Measurements from ENCODE around the gene BRD3OS. TPM values are rescaled to one million over a fixed set of nuclear protein-coding genes. Genes with fewer than 3 reads are reported as not detected.

The BRD3OS gene
- total and polyA plus RNA-seq, 9 donors, result 14.5 to 28.1 (median 21.1) TPM

GRCh38 chr9:134033516-134034214 is 8.4 kb downstream of the BRD3OS start:
- Histone ChIP-seq H3K36me3 (no peaks in the 10 kb centered on the region), H3K27ac (no peak overlapping the region), H3K4me3 (no peak overlapping the region), H3K4me1 (ENCODE audit: insufficient read depth) (no peaks in the 10 kb centered on the region), H3K9me3 (no peaks in the 10 kb centered on the region), H3K27me3 (no peaks in the 10 kb centered on the region)
- intact Hi-C loops (cut with DNase I), result no loop called here
- DNase-seq, result no peak
- 93 to 96% (median 94%) methylated on average over 26 of the region's 26 CpGs for WGBS, 3 donors
- no peak for TF ChIP-seq POLR2A (IDR thresholded peaks at IDR 0.05)
- TF ChIP-seq EP300 (IDR thresholded peaks at IDR 0.05), result no peak
- TF ChIP-seq CTCF (IDR thresholded peaks at IDR 0.05), result no peak

- WGBS, 3 donors, result 91 to 93% (median 92%) methylated on average over 19 of the region's 19 CpGs
- Histone ChIP-seq H3K27ac (no peak overlapping the region), H3K4me3 (no peak overlapping the region), H3K27me3 (no peaks in the 10 kb centered on the region), H3K9me3 (no peaks in the 10 kb centered on the region), H3K36me3 (no peaks in the 10 kb centered on the region), H3K4me1 (ENCODE audit: insufficient read depth) (no peaks in the 10 kb centered on the region)
- DNase-seq, result no peak
- TF ChIP-seq CTCF (IDR thresholded peaks at IDR 0.05) (no peak), EP300 (IDR thresholded peaks at IDR 0.05) (no peak), POLR2A (IDR thresholded peaks at IDR 0.05) (no peak)
- intact Hi-C loops (cut with DNase I), result no loop called here
These were observed 9.1 kb downstream of the BRD3OS start for GRCh38 chr9:134034215-134035040.

- Histone ChIP-seq H3K9me3 (no peaks in the 10 kb centered on the region), H3K36me3 (no peaks in the 10 kb centered on the region), H3K27ac (no peak overlapping the region), H3K4me3 (no peak overlapping the region), H3K27me3 (no peaks in the 10 kb centered on the region), H3K4me1 (ENCODE audit: insufficient read depth) (no peaks in the 10 kb centered on the region)
- DNase-seq, result peak in 1 of 5 donors; percentile 19
- TF ChIP-seq POLR2A (IDR thresholded peaks at IDR 0.05) (no peak), EP300 (IDR thresholded peaks at IDR 0.05) (no peak), CTCF (IDR thresholded peaks at IDR 0.05) (no peak)
- 93 to 95% (median 94%) methylated on average over 28 of the region's 28 CpGs for WGBS, 3 donors
- intact Hi-C loops (cut with DNase I), result no loop called here
These were observed 10.1 kb downstream of the BRD3OS start for GRCh38 chr9:134035041-134036039.

GRCh38 chr9:134036130-134036529 is 10.8 kb downstream of the BRD3OS start:
- DNase-seq, result peak in 1 of 5 donors; percentile 20
- TF ChIP-seq EP300 (IDR thresholded peaks at IDR 0.05), result no peak
- no peak for TF ChIP-seq POLR2A (IDR thresholded peaks at IDR 0.05)
- TF ChIP-seq CTCF (IDR thresholded peaks at IDR 0.05), result no peak
- Histone ChIP-seq H3K9me3 (no peaks in the 10 kb centered on the region), H3K4me1 (ENCODE audit: insufficient read depth) (no peaks in the 10 kb centered on the region), H3K27me3 (no peaks in the 10 kb centered on the region), H3K27ac (no peak overlapping the region), H3K4me3 (no peak overlapping the region), H3K36me3 (no peaks in the 10 kb centered on the region)
- WGBS, 3 donors, result 87 to 91% (median 88%) methylated on average over 16 of the region's 16 CpGs
- intact Hi-C loops (cut with DNase I), result no loop called here

All from ovary (tissue), 9 donors.